Erythroblast (primary cell): Measurements from ENCODE around the gene CYTIP.
"Not testable (repeated sequence)": the region's sequence is repeated elsewhere in the genome, so short reads cannot be mapped to it uniquely, and the experiment has no call there.

Experiments
- DNase-seq, 2 experiments: peaks; one replicate each; lab custom pipeline; 2025; lab: John Stamatoyannopoulos, UW
- GATA1 ChIP-seq: IDR thresholded peaks from 2 replicates; pipeline ENCODE4 v1.6.1; 2011; ENCODE audit warnings: low read depth, mild to moderate bottlenecking, control low read depth, low read length, moderate library complexity
- POLR2A ChIP-seq: IDR thresholded peaks from 2 replicates; pipeline ENCODE4 v1.6.1; 2011; ENCODE audit warnings: mild to moderate bottlenecking, low read length

The CYTIP gene

GRCh38 chr2:157404363-157404762 lies 39.5 kb downstream of the CYTIP start:
- no peak for DNase-seq
- no peak for TF ChIP-seq GATA1
- no peak for TF ChIP-seq POLR2A

GRCh38 chr2:157402801-157403485 lies 40.9 kb downstream of the CYTIP start:
- not testable (repeated sequence) for DNase-seq

- TF ChIP-seq GATA1 = no peak
- TF ChIP-seq POLR2A = no peak
- DNase-seq = no peak
Observed at GRCh38 chr2:157395811-157396210, 48.1 kb downstream of the CYTIP start.

- TF ChIP-seq POLR2A (no peak), GATA1 (no peak)
Observed at GRCh38 chr2:157394928-157395327, 49.0 kb downstream of the CYTIP start.

GRCh38 chr2:157393348-157393747 lies 50.5 kb downstream of the CYTIP start:
- no peak for DNase-seq
- TF ChIP-seq GATA1 (no peak), POLR2A (no peak)

More at GRCh38 chr2:157394928-157395327, 49.0 kb downstream of the CYTIP start:
- DNase-seq = no peak

GRCh38 chr2:157388827-157389226 lies 55.1 kb downstream of the CYTIP start:
- TF ChIP-seq POLR2A = no peak
- TF ChIP-seq GATA1 = no peak
- no peak for DNase-seq

- TF ChIP-seq POLR2A = no peak
- no peak for TF ChIP-seq GATA1
- no peak for DNase-seq
Observed at GRCh38 chr2:157386747-157387146, 57.1 kb downstream of the CYTIP start.

- DNase-seq = no peak
- TF ChIP-seq GATA1 = no peak
- no peak for TF ChIP-seq POLR2A
Observed at GRCh38 chr2:157386247-157386646, 57.6 kb downstream of the CYTIP start.

GRCh38 chr2:157377861-157378260 lies 66.0 kb downstream of the CYTIP start:
- TF ChIP-seq GATA1 (no peak), POLR2A (no peak)

GRCh38 chr2:157376041-157376440 lies 67.8 kb downstream of the CYTIP start:
- no peak for DNase-seq
- TF ChIP-seq POLR2A (no peak), GATA1 (no peak)

More at GRCh38 chr2:157377861-157378260, 66.0 kb downstream of the CYTIP start:
- DNase-seq = no peak

- DNase-seq = no peak
- TF ChIP-seq POLR2A = no peak
- no peak for TF ChIP-seq GATA1
Observed at GRCh38 chr2:157375384-157375783, 68.5 kb downstream of the CYTIP start.

- DNase-seq = not testable (repeated sequence)
Observed at GRCh38 chr2:157368508-157368907, 75.4 kb downstream of the CYTIP start.

- DNase-seq = no peak
- TF ChIP-seq GATA1 = no peak
- no peak for TF ChIP-seq POLR2A
Observed at GRCh38 chr2:157367704-157368103, 76.2 kb downstream of the CYTIP start.
